NCI-H2029 (cell line): ENCODE data around the gene ASIC5.
"Not testable (repeated sequence)": the region's sequence is repeated elsewhere in the genome, so short reads cannot be mapped to it uniquely, and the experiment has no call there.

ENCODE experiments used
- DNase-seq: peaks from one replicate; lab custom pipeline; 2025; lab: John Stamatoyannopoulos, UW

Gene ASIC5

DNA sequence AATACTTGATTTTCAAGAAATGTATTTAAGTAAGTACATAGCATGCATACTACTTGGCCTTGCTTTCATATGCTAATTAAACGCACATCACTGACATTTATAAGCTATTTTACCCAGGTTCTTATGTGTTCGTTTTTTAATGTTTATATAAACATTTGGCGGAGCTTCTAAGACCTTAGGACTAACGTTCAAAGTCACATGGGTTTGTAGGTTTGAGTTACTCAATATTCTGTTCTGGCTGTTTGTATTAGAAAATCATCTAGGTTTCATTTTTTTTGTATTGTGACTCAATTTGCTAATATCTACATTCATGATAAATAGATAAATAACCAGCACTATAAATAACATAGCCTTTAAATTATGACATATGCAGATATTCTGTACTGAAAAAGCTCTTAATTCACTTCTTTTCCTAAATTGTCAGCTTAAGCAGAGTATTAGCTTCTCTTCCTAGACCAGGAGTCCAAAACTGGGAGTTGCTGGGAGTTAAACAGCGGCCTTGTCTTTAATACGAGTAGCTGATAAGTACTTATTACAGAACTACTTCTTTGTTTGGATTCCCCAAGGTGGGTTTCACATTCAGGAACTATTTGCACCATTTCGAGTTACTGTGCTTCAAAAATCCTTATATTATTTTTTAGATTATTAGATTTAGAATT lies 65.3 kb downstream of the ASIC5 start:
- no peak for DNase-seq

GRCh38 chr4:155799794-155800123 lies 66.3 kb downstream of the ASIC5 start:
- no peak for DNase-seq

DNA sequence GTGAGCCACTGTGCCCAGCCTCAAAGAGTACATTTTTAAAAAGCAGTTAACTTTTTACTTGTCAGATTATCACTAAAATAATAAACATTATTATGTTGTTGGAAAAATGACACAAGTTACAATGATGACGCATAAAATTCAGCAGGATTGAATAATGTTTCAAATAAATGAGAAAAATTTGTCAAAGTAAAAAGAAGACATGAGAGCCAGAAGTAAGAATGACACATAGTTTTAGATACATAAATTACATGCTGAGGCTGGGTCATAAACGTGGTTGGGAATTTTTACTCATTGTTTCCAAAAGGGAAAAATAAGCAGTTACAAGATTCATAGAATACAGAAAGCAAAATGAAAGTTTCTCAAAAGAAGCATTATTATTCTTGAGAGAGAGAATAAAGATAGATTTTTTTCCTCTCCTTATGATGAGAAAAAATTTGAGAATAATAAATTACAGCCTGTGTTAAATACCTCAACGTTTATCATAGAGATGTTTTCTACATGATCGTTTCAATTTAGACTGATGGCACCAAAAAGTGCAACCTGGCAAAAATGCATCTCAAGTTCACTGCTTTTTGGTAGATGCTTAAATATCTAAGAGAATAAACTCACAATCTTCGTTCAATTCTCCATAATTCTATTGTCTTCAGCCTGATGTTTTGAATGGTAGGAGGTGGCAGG lies 66.8 kb downstream of the ASIC5 start:
- no peak for DNase-seq

DNA sequence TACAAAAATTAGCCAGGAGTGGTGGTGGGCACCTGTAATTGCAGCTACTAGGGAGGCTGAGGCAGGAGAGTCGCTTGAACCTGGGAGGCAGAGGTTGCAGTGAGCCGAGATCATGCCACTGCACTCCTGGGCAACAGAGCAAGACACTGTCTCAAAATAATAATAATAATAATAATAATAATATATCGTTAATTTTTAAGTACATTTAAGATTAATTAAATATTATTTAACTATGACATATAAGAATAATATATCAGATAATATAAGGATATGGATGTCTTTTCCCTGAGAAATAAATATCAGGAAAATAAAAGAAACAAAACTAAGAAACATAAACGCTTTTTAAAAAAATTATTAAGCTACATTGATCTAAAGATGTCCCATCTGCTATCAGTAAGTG lies 68.5 kb downstream of the ASIC5 start:
- not testable (repeated sequence) for DNase-seq

GRCh38 chr4:155795991-155796390 lies 70.1 kb downstream of the ASIC5 start:
- no peak for DNase-seq

- DNase-seq = no peak
Observed at GRCh38 chr4:155794589-155795236, 71.4 kb downstream of the ASIC5 start.

DNA sequence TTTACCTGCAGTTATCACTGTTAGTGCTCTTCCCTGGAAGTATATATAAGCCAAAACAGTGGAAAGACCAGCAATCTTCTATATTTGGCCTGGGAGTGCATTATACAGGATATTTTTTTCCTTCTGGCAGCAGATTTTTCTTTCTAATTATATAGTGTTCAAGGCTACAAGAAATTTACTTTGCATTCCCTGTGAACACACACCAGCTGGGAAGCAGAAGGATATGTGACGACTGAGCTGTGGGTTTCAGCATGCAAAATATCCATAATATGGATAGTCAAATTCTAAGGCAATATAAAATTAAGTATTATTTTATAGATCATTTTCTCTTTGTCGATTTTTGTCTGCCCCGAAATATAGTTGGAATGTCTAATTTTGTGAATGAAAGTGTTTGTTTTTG lies 76.1 kb downstream of the ASIC5 start:
- DNase-seq = no peak

GRCh38 chr4:155789391-155789790 lies 76.7 kb downstream of the ASIC5 start:
- DNase-seq = no peak

GRCh38 chr4:155787113-155787710 lies 78.9 kb downstream of the ASIC5 start:
- peak; percentile 33 for DNase-seq

GRCh38 chr4:155785828-155786227 lies 80.2 kb downstream of the ASIC5 start:
- DNase-seq = no peak

- no peak for DNase-seq
Observed at GRCh38 chr4:155784637-155785036, 81.4 kb downstream of the ASIC5 start.

DNA sequence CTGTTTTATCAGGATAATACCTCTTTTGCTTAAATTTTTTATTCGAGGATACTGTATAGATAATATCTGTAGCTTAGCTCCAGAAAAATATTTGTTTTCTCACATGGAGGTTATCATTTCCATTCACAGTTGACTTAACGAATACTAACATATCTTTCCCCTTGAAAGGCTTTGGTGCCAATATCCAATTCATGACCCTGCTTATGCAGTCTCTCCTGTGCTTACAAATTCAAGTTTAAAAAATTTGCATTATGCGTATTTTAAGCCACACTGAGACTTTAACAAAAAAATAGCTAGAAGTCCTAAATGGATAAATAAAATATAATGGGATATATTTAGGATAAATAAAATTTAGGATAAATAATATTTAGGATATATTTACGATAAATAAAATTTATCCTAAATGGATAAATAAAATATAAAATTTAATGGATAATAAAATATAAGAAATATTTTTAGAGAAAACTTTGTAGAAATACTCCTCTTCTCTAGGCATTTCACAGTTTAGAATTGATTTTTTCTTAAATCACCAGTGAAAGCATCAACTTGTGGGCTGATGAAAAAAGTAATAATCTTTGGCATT lies 84.7 kb downstream of the ASIC5 start:
- no peak for DNase-seq

- DNase-seq = no peak
Observed at GRCh38 chr4:155780775-155781174, 85.3 kb downstream of the ASIC5 start.
